T-helper 22 cell (primary cell): ENCODE measurements around the gene TDRD3.

Experiments
- DNase-seq: peaks from one replicate; pipeline ENCODE4 v3.0.0-alpha.2; 2020; ENCODE audit warnings: low read depth

TDRD3 gene

DNA sequence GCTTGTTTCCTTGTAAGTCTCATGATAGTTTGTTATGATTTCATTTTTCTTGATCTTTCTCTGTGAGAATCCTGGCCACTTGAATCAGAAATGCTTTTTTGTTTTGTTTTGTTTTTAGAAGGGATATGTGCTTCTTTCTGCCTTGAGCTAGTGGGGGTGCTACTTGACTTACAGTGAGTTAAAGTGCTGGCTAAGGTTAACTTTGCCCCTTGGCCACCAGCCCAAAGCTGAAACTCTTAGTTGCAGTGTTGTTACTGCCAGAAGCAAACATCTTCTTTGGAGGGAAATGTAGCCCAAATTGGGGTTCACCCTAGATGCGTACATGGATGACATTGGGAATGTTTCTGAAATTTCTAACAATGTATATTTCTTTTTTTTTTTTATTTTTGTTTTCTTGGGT lies 57.4 kb downstream of the TDRD3 start:
- DNase-seq: no peak

DNA sequence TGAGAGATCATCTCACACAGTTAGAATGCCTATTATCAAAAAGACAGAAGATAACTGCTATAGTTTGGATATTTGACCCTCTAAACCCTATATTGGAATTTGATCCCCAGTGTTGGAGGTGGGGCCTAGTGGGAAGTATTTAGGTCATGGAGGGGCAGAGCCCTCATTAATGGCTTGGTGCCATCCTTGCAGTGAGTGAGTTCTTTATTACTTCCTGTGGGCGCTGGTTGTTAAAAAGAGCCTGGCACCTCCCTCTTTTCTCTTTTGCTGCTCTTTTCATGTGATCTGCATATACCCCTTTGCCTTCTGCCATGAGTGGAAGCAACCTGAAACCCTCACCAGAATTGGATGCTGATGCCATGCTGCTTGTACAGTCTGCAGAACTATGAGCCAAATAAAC lies 66.8 kb downstream of the TDRD3 start:
- DNase-seq: no peak

DNA sequence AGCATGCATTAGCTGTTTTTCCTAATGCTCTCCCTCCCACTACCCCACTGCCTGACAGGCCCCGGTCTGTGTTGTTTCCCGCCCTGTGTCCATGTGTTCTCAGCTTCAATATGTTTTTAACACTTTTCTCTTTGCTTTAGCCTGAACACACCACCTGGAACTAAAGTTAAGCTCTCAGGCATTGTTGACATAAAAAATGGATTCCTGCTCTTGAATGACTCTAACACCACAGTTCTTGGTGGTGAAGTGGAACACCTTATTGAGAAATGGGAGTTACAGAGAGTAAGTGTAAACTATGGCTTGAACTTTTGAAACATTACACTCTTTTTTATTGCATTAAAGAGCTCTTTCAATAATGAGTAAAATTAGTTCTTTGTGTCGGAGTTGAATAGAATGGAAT lies 70.1 kb downstream of the TDRD3 start:
- DNase-seq: no peak

DNA sequence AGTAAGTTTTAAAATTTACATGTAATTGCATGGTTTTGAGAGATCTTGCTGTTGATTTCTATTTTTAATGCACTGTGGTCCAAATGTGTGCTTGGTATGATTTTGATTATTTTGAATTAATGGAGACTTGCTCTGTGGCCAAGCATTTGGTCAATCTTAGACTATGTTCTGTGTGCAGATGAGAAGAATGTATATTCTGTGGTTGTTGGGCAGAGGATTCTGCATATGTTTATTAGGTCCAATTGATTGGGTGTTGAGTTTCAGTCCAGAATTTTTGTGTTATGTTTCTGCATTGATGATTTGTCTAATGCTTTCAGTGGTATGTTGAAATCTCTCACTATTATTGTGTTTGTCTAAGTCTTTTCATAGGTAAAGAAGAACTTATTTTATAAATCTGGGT lies 82.3 kb downstream of the TDRD3 start:
- no peak for DNase-seq

DNA sequence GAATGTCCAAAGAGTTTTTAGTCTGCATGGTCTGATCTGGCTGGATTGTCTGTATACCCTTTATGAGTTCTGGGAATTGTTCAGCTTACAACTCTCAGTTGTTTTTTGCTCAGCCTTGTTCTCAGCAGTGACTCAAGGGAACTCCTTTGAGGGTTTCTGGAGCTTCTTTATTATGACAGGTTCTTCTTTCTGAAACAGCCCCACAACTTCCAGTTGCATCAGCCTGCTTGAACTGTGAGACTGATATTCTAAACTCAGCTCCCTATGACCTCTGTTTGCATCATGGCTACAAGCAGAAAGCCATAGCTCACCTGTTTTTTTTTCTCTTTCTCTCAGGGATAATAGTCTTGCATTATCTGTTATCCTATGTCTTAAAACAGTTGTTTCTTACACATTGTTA lies 85.0 kb downstream of the TDRD3 start:
- no peak for DNase-seq

DNA sequence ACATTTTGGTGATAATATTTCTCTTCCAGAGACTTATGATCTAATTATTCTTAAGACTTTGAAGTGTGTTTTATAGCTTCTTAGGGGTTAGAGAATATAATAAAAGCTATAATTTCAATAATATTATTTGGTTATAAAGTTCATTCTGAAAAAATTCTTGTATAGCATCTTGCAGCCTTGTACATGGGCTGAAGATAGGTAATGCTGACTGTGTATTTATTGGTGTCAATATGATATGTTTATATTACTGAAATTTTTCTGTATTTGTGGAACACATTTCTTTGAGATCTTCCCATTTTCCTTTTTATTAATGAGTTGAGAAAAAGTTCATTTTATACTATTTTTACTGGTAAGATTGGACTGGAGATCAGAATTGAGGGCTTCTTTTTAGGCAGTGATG lies 87.8 kb downstream of the TDRD3 start:
- no peak for DNase-seq

DNA sequence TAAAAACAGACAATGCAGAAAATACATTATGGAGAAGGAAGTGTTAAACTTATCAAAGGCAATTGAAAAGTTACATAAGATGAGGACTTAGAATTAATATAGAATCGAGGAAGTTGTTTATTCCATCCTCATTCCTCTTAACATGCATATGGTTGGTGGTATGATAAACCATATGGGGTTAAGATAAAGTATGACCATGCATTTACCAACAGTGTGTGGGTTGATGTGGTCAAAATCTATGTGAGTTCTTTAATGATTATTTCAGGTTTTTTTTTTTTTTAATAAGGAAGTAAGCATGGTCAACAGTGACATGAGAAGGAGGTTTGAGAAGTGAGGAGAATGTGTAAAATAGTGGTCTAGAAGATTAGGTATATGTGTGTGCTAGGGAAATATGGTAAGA lies 94.5 kb downstream of the TDRD3 start:
- no peak for DNase-seq

DNA sequence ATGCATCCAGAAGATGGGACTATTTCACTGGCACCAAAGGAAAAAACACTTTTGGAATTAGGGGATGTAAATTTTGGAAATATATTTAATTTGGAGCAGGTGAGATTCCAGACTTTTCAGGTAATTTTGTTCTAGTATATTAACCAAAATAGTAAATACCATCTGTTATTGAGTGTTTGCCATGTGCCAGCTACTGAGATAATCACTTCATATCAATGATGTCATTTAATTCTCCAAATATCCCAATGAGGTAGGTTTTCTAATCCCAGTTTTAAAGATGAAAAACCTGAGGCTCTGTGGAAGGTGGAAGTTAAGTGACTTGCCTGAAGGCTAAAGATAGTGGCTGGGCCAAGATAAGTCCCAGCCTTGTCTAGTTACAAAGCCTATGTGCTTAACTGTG lies 95.2 kb downstream of the TDRD3 start:
- no peak for DNase-seq

DNA sequence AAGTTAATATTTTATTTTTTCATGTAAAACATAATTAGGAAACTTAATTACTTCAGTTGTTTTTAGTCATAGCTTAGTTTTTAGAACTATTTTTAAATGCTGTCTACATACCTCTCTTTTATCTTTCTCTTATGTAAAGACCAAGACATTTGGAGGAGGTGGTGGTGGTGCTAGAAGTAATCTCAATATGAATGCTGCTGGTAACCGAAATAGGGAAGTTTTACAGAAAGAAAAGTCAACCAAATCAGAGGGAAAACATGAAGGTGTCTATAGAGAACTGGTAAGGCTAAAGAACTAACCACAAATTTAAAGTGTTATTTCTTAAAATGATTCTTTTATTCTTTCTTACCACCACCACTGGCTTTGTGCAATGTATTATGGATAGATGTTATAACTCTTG lies 97.3 kb downstream of the TDRD3 start:
- no peak for DNase-seq

DNA sequence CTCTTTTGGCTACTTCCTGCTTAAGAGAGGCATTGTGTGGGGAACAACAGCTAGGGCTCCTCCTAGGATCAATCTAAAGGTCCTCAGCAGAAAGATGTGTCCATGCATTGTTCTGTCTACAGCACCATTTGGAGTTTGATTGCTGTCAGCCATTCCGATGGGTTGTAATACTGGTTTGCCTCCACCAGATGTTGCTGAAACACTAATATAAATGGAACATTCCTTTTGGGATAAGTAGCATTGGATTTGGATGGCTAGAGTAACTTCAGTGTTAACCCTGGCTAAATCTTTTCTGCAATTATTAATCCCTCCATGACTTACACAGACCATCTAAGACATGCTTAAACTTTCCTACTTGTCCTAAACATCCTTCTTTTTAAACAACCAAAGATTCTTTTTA lies 104.2 kb downstream of the TDRD3 start:
- no peak for DNase-seq

DNA sequence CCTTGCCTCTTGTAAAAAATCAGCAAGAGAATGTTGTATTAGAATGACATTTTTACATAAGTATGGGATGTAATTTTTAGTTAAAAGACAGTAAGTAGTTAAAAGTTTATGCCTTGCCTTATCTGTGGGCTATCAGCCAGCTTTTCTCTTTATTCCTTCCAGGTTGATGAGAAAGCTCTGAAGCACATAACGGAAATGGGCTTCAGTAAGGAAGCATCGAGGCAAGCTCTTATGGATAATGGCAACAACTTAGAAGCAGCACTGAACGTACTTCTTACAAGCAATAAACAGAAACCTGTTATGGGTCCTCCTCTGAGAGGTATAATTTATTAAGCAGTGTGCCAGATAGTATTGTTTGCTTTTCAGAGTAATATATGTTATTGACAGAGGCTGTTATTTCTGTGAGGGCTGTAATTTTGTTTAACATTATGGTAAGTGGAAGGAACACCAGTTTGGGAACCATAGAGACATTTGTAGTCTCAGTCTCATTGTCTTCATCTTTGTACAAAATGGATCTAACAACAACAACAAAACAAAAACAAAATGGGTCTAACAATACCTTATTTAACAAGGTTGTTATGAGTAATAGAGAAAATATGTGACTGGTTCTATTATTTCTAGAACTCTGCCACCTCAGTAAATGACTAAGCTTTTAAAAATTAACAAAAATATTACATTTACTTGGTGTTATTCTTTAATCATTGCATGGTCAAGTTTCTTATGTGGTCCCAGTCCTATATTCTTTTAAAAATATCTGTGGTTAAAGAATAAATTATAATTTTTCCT lies 112.8 kb downstream of the TDRD3 start:
- DNase-seq: no peak

DNA sequence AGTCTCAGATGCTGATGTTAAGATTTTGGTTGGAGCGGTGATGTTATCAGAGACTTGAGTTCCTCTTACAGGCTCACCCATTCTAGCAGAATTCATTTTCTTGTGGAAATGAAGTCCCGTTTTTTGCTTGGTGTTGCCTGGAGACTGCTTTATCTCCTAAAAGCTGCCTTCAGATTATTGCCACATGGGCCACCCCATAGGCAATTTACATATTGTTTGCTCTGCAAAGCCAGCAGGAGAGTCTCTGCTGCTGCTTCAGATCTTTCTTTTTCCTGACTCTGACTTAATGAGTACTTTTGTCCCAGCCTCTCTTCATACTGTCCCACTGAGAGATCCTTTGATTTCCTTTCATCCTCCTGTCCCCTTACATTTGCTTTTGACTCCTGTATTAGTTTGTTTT lies 114.6 kb downstream of the TDRD3 start:
- no peak for DNase-seq

DNA sequence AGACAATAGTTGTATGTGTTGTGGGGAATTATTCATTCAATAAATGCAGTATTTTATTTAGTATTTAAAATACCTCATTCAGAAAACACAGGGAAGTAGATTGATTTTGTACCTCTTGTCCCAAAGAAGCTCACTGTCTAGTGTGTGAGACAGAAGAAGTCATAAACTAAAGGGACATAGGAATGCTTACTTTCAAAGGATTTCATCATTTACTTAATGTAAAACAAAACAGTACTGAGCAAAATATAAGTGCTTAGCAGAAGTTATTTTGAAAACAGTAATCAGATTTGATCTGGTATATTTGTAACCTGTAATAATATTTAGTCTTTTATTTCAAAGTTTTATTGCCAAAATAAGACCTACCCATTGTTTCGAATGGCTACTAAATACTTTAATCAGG lies 117.9 kb downstream of the TDRD3 start:
- no peak for DNase-seq

DNA sequence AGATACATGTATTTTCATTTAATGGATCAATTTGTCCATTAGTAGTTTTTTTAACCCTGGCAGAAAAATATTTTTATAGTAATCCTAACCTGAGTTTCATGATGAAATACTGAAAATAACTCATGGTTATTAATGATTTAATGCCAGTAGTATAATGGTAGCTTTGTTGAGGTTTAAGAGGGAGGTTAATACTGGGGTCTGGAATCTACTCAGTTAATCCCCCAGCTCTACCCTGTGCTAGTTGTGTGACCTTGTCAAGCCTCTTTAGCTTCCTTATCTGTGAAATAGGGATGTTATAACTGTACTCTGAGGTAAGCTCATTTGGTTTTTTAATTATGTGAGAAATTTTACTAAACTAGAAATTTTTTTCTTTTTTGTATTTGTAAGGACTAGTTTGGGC lies 122.5 kb downstream of the TDRD3 start:
- DNase-seq: no peak

DNA sequence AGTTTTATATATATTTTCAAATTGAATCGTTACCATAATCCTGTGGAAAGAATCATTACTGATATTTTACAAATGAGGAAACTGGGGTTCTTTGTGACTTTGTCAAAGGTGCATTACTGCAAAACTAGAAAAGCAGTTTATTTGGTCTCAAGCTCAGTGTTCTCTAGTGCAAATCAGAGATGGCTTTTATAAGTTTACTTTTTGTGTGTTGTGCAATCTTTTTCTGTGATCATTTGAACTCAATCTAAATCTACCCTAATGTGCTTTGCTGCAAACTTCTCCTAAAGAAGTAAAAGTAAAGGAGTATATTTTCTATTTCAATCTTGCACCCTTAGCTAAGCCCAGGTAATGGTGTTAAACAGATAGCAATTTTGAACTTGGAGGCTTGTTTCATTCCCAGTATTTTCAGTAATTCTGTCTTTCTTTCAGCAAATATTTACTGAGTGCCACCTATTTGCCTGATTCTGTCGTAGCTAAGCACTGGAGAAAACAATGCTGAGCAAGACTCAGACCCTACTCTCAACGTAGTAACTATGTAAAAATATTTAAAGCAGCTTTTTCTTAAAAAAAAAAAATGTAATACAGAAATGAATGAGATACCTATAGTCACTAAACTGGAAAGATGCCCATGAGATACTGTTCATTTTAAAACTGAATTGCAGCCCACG lies 124.0 kb downstream of the TDRD3 start:
- no peak for DNase-seq

DNA sequence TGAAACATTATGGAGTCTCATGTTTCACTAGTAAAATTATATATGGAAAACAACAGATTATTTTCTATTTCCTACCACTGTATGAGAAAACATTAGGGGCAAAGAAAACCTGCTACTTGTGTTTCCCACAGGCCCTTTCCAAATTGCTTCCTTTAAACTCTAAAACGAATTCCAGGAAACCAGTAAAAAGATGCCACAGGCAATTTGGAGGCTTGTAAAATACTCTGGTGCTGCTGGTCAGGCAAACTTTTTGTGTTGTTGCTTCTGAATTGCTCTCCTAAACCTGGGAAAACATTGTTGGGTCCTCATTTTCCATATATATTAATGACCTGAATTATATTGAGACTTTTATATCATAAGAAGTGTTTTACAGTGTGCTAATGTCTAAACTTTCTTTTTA lies 141.5 kb downstream of the TDRD3 start:
- no peak for DNase-seq

DNA sequence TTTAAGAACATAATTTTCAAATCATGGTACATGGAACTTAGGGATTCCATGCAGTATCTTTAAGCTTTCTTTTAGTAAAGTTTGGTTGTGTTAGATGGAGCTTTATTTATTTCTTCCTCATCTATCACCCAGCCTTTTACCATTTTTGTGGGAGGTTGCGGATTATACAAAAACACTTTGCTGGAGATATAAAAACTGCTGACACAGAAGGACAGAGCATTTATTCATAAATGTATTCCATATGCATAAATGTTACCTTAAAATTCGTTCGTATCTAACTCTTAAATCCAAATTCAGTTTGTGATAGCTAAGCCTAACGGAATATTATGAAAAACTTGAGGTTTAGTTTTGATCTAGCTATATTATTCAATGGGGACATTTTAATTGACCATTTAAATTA lies 143.3 kb downstream of the TDRD3 start:
- DNase-seq: no peak

DNA sequence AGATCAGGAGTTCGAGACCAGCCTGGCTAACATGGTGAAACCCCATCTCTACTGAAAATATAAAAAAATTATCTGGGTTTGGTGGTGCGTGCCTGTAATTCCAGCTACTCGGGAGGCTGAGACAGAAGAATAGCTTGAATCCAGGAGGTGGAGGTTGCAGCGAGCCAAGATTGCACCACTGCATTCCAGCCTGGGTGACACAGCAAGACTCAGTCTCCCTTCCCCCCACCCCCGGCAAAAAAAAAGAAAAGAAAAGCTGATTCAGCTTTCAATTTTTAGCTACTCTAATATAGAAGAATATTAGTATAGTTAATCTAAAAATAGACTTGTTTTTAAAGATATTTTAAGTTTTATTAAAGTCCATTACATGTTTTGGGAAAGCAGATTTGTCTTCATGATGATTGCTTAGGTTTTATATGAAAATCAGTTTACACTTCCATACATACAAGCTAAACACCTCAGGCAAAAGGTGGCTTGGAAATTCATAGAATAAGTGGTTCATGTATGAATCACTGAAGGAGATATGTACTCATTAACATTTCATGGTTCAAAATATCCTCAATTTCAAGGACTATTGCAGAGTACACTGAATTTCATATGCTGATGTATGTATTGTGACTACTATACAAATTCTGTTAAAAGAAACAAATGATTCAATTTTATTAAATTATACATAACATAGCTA lies 165.2 kb downstream of the TDRD3 start:
- no peak for DNase-seq

DNA sequence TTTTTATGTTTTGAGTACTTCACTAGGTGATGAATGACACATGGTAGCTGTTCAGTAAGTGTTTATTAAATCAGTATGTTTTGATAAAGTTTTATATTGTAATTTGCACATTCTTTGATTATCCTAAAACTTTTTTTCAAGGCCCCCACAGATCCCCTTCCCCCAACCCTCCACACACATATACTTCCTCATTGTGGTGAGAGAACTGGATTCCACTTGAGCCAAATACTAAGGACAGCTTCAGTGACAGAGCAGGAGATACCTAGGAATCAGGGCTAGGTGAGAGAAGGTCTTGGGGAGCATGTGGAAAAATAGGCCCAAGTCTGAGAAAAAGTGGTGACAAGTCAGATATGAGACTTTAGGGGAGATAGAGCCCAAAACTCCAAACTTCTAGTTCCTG lies 174.6 kb downstream of the TDRD3 start:
- no peak for DNase-seq

DNA sequence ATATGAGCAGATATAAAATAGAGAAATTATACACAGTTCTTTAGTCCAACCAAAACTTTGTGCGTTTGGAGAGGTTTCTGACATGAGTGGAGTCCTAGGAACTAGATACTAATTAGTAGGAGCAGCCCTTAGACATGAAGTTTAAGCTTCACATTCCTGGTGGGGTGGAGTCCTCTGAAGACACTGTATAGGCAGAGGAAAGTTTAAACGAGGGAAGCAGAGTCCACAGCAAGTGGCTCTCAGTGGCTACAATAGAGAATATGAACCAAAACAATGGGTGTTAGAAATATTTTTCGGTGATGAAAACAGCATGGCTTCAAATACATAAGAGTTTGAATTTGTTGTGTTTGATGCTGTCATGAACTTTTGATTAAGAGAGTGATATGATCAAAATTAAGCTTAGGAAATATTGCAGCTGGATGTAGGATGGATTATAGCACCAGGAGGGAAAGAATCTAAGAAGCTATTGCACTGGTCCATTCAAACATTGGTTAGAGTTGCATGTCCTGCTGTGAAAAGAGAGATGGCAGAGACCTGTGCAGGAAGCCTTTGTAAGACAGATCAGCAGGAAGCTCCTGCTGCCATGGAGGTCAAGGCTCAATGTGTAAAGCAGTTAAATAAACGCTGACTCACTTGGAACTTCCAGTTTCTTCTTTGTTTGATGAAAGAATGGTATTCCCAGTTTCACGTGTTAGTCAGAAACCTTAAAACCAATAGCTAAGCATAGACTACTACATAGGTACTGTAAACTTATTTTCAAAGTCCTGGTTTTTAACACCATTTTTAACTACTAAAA lies 175.2 kb downstream of the TDRD3 start:
- no peak for DNase-seq

DNA sequence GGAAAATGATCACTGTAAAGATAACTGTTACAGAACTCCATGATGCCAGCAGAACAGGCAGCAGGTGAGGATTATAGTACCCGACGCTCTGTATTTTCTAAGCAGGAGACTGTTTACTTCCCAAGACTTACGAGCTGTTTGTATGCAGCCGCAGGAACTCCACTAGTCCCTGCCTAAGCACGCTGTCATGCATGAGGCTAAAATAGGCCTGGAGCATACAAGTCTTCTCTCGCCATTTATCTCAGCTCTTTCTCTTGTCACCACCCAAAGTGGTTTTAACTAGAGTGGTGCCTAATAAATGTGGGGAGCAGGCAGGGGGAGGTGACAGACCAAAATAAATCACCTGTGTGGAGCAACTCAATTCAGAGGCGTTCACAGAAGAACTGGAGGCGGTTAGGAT lies 175.8 kb downstream of the TDRD3 start:
- DNase-seq: no peak

DNA sequence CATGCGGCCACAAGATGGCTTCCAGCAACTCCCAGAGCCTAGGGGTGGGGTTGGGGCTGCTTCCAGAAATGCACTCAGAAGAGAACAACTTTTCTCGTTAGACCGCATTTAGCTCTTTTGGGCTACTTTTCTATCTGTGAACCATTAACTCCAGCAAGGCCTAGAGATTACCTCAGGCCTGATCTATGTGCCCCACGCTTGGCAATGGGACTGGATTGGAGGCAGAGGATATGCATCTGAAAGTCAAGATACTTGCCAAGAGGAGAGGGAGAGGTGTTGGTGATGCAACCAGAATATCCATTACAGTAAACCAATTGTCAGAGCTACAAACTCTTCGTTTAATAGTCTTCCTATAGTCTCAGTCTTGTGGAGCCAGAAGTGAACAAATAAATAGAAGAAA lies 177.7 kb downstream of the TDRD3 start:
- no peak for DNase-seq

DNA sequence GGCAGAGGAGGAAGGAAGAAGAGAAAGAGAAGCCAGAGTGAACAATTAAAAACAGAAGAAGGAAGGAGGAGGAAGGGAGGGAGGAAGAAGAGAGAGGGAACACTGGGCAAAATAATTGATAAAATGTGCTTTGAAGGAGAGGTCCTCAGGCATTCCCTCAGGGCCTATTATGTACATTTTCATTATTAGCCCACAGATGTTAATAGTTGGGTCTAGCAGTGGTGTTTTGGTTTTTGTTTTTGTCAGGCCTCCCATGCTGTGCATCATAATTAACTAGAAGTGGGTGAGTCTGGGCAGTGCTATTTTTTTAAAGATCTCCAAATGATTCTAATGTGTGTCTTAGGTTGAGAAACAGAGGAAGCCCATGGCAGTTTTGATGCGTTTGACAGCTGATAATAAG lies 178.1 kb downstream of the TDRD3 start:
- DNase-seq: no peak
